ENCODE measurements around the gene TRIO. TPM values are rescaled to one million over a fixed set of nuclear protein-coding genes. Genes with fewer than 3 reads are reported as not detected.

TRIO gene
- total RNA-seq, 1 experiment from 2014 or later: 211 TPM

DNA sequence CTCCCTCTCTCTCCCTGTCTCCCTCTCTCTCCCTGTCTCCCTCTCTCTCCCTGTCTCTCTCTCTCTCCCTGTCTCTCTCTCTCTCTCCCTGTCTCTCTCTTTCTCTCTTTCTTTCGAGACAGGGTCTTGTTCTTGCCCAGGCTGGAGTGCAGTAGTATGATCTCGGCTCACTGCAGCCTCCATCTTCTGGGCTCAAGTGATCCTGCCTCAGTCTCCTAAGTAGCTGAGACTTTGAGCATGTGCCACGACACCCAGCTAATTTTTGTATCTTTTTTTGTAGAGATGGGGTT lies 14.3 kb downstream of the TRIO start:
- Histone ChIP-seq H3F3A (ENCODE audit: low read length, unreplicated experiment) (peaks cover 8% of the 10 kb centered on the region), H3K79me2 (ENCODE audit: low read length) (peaks cover 98% of the 10 kb centered on the region), H3K27ac (ENCODE audit: low read length) (peak overlapping the region; percentile 94), H2AFZ (ENCODE audit: low read length) (no peak overlapping the region), H3K9ac (ENCODE audit: low read length) (peak overlapping the region; percentile 63), H3K4me1 (ENCODE audit: insufficient read depth, low read length) (peaks cover 76% of the 10 kb centered on the region), H3K9me2 (replicated peaks; ENCODE audit: low read length) (no peaks in the 10 kb centered on the region), H3K4me2 (ENCODE audit: low read length) (peak overlapping the region; percentile 83), H4K20me1 (ENCODE audit: low read length) (peaks cover 60% of the 10 kb centered on the region), H3K4me3 (ENCODE audit: low read length) (peak overlapping the region; percentile 63), H3K9me3 (ENCODE audit: low read length) (no peaks in the 10 kb centered on the region), H3K36me3 (ENCODE audit: low read depth, low read length) (no peaks in the 10 kb centered on the region; the same call in 1 of the 2 replicates), H3K27me3 (ENCODE audit: low read length) (no peaks in the 10 kb centered on the region)
- POLR2A ChIA-PET (ENCODE audit: unreplicated experiment): interaction anchor here (0.6 to 0.9 kb wide), 5 partner anchors 12 to 120 kb away, joined by 3 to 10 read pairs (median 8); no protein-coding TSS in a partner anchor
- intact Hi-C loops (cut with micrococcal nuclease): loop anchor here (2.0 kb wide), 1 partner anchor 33 kb away; no protein-coding TSS in a partner anchor
- CTCF ChIA-PET: interaction anchor here (0.8 to 1.3 kb wide), 3 partner anchors 14 to 113 kb away, joined by 4 to 7 read pairs (median 7); partner anchors contain the start of gene TRIO
- no peak for TF ChIP-seq CTCF (conservative IDR thresholded peaks at IDR 0.05; ENCODE audit: low read depth, low read length)
- DNase-seq (no peak), ATAC-seq (no peak)
- no TSS peak for BruUV-seq (replicated peaks)

GRCh38 chr5:14158890-14159666 lies 15.9 kb downstream of the TRIO start:
- Histone ChIP-seq H3K4me3 (ENCODE audit: low read length) (no peak overlapping the region), H3K9me2 (replicated peaks; ENCODE audit: low read length) (no peaks in the 10 kb centered on the region), H3K36me3 (ENCODE audit: low read depth, low read length) (peaks cover 11% of the 10 kb centered on the region), H3K9me3 (ENCODE audit: low read length) (peaks cover 5% of the 10 kb centered on the region; the same call in 1 of the 2 replicates), H3K4me2 (ENCODE audit: low read length) (no peak overlapping the region), H3K27ac (ENCODE audit: low read length) (no peak overlapping the region), H2AFZ (ENCODE audit: low read length) (no peak overlapping the region), H4K20me1 (ENCODE audit: low read length) (peaks cover 46% of the 10 kb centered on the region), H3K27me3 (ENCODE audit: low read length) (no peaks in the 10 kb centered on the region), H3F3A (ENCODE audit: low read length, unreplicated experiment) (peaks cover 8% of the 10 kb centered on the region), H3K4me1 (ENCODE audit: insufficient read depth, low read length) (peaks cover 60% of the 10 kb centered on the region), H3K79me2 (ENCODE audit: low read length) (peaks cover 98% of the 10 kb centered on the region), H3K9ac (ENCODE audit: low read length) (no peak overlapping the region)
- no peak for DNase-seq
- TF ChIP-seq EZH2 (IDR thresholded peaks at IDR 0.05; ENCODE audit: low read length, unreplicated experiment) (no peak), EZH2phosphoT487 (IDR thresholded peaks at IDR 0.05; ENCODE audit: borderline replicate concordance, low read length) (no peak), CTCF (conservative IDR thresholded peaks at IDR 0.05; ENCODE audit: low read depth, low read length) (no peak)
- ATAC-seq: no peak
- no TSS peak for BruUV-seq (replicated peaks)
- ChIA-PET CTCF (no interaction called here), POLR2A (ENCODE audit: unreplicated experiment) (no interaction called here)
- intact Hi-C loops (cut with micrococcal nuclease): no loop called here

DNA sequence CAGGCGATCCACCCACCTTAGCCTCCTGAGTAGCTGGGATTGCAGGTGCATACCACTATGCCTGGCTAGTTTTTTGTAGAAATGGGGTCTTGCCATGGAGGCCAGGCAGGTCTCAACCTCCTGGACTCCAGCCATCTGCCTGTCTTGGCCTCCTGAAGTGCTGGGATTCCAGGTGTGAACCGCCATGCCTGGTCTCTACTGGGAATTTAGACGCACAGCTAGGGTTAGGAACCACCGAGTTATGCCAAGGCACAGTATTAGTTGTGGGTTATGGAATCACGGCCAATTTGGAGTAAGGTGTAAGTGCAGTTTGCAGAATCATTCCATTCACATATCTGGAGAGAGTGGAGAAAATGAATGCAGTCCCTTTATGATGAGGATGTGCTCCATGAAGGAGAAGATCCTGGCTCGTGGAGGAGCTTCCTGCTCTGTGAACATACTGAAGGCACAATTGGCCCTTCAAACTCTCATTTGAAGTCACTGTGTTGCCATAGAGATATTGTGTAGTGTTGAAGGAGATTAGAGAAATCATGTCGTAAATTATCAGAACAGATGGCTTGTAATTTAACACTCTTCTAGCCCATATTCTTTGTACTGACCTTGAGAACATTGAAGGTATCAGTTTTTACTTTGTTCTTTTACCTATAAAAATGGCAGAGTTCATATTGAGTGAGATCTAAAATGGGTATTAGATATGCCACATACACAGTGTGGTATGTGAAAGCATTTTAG lies 18.8 kb downstream of the TRIO start:
- no TSS peak for BruUV-seq (replicated peaks)
- Histone ChIP-seq H3K9me2 (replicated peaks; ENCODE audit: low read length) (no peaks in the 10 kb centered on the region), H3K4me1 (ENCODE audit: insufficient read depth, low read length) (peaks cover 61% of the 10 kb centered on the region), H3K4me2 (ENCODE audit: low read length) (no peak overlapping the region), H3K36me3 (ENCODE audit: low read depth, low read length) (peaks cover 16% of the 10 kb centered on the region), H3K4me3 (ENCODE audit: low read length) (no peak overlapping the region), H2AFZ (ENCODE audit: low read length) (no peak overlapping the region), H3K9me3 (ENCODE audit: low read length) (peaks cover 5% of the 10 kb centered on the region; the same call in 1 of the 2 replicates), H3F3A (ENCODE audit: low read length, unreplicated experiment) (no peaks in the 10 kb centered on the region), H3K9ac (ENCODE audit: low read length) (no peak overlapping the region), H4K20me1 (ENCODE audit: low read length) (peaks cover 48% of the 10 kb centered on the region), H3K79me2 (ENCODE audit: low read length) (peaks cover 100% of the 10 kb centered on the region), H3K27me3 (ENCODE audit: low read length) (no peaks in the 10 kb centered on the region), H3K27ac (ENCODE audit: low read length) (no peak overlapping the region)
- TF ChIP-seq EZH2 (IDR thresholded peaks at IDR 0.05; ENCODE audit: low read length, unreplicated experiment) (no peak), CTCF (conservative IDR thresholded peaks at IDR 0.05; ENCODE audit: low read depth, low read length) (no peak), EZH2phosphoT487 (IDR thresholded peaks at IDR 0.05; ENCODE audit: borderline replicate concordance, low read length) (no peak)
- ATAC-seq (no peak), DNase-seq (no peak)
- intact Hi-C loops (cut with micrococcal nuclease): no loop called here
- POLR2A ChIA-PET (ENCODE audit: unreplicated experiment): no interaction called here
- CTCF ChIA-PET: no interaction called here
